WTC11 (cell line): ENCODE measurements around the gene NBEA. TPM values are rescaled to one million over a fixed set of nuclear protein-coding genes. Genes with fewer than 3 reads are reported as not detected.

Experiments used
- ATAC-seq: fragments of 200-7000 bp; cut with Tn5 transposase; 2 replicates; pipeline ENCODE4 v1.10.0; 2021; ENCODE audit warnings: mild to moderate bottlenecking, moderate library complexity
- CTCF ChIA-PET: fragments of 300-600 bp; sonication (Branson Sonifier 250); formaldehyde crosslinking; loops from one replicate; lab custom pipeline; 2021; ENCODE audit warnings: antibody characterized with exemption; lab: Charles Lee
- POLR2A ChIA-PET: fragments of 350-600 bp; sonication (Branson Sonifier 250); formaldehyde crosslinking; loops from one replicate; lab custom pipeline; 2021; ENCODE audit warnings: antibody characterized with exemption; lab: Charles Lee
- DNase-seq: peaks from one replicate; pipeline ENCODE4 v3.0.0; 2021; ENCODE audit warnings: low spot score
- H3K27ac Mint-ChIP-seq: 2 replicates; pipeline ENCODE4 v1.8.0; 2021; ENCODE audit warnings: mixed read lengths
- H3K27me3 Mint-ChIP-seq: 2 replicates; pipeline ENCODE4 v1.8.0; 2021; ENCODE audit warnings: low read depth, mild to moderate bottlenecking, moderate library complexity, mixed read lengths
- H3K36me3 Mint-ChIP-seq: 2 replicates; pipeline ENCODE4 v1.8.0; 2021; ENCODE audit warnings: mixed read lengths
- H3K4me1 Mint-ChIP-seq: 2 replicates; pipeline ENCODE4 v1.8.0; 2022; ENCODE audit warnings: mixed read lengths
- H3K4me3 Mint-ChIP-seq: 2 replicates; pipeline ENCODE4 v1.8.0; 2021; ENCODE audit warnings: mild to moderate bottlenecking, moderate library complexity, mixed read lengths
- H3K9me3 Mint-ChIP-seq: 2 replicates; pipeline ENCODE4 v1.8.0; 2021; ENCODE audit warnings: mixed read lengths
- ARID4B ChIP-seq: sonication (generic); formaldehyde crosslinking; IDR thresholded peaks from 2 replicates; pipeline ENCODE4 v1.8.0; 2023; ENCODE audit warnings: missing genetic modification reagents, mild to moderate bottlenecking, borderline replicate concordance
- ATF3 ChIP-seq: sonication (generic); formaldehyde crosslinking; conservative IDR thresholded peaks from 2 replicates; pipeline ENCODE4 v1.8.1; 2022; ENCODE audit warnings: mild to moderate bottlenecking, missing genetic modification reagents
- E2F1 ChIP-seq: sonication (generic); formaldehyde crosslinking; IDR thresholded peaks from 2 replicates; pipeline ENCODE4 v1.8.0; 2022; ENCODE audit warnings: mild to moderate bottlenecking, missing genetic modification reagents
- E2F5 ChIP-seq: sonication (generic); formaldehyde crosslinking; IDR thresholded peaks from 2 replicates; pipeline ENCODE4 v1.8.1; 2022; ENCODE audit warnings: mild to moderate bottlenecking, moderate library complexity, missing genetic modification reagents
- GABPB1 ChIP-seq: sonication (generic); formaldehyde crosslinking; IDR thresholded peaks from 2 replicates; pipeline ENCODE4 v1.8.1; 2023; ENCODE audit warnings: mild to moderate bottlenecking, missing genetic modification reagents
- GTF2I ChIP-seq: fragments of 250-450 bp; sonication (Bioruptor Pico); conservative IDR thresholded peaks from 2 replicates; pipeline ENCODE4 v1.4.0; 2021; ENCODE audit warnings: mild to moderate bottlenecking
- KAT7 ChIP-seq: sonication (generic); formaldehyde crosslinking; IDR thresholded peaks from 2 replicates; pipeline ENCODE4 v1.8.1; 2023; ENCODE audit warnings: missing genetic modification reagents, mild to moderate bottlenecking, borderline replicate concordance
- MXD4 ChIP-seq: fragments of 250-450 bp; sonication (Bioruptor Pico); IDR thresholded peaks from 2 replicates; pipeline ENCODE4 v1.8.0; 2021; ENCODE audit warnings: mild to moderate bottlenecking, moderate library complexity, borderline replicate concordance
- NFE2L1 ChIP-seq: sonication (generic); formaldehyde crosslinking; IDR thresholded peaks from 2 replicates; pipeline ENCODE4 v1.8.1; 2023; ENCODE audit warnings: missing genetic modification reagents
- SMAD4 ChIP-seq: sonication (generic); formaldehyde crosslinking; IDR thresholded peaks from 2 replicates; pipeline ENCODE4 v1.8.0; 2022; ENCODE audit warnings: mild to moderate bottlenecking, missing genetic modification reagents
- TCF7 ChIP-seq: sonication (generic); formaldehyde crosslinking; IDR thresholded peaks from 2 replicates; pipeline ENCODE4 v1.8.0; 2022; ENCODE audit warnings: mild to moderate bottlenecking, low read depth, missing genetic modification reagents, moderate library complexity
- ZBTB21 ChIP-seq: sonication (generic); formaldehyde crosslinking; IDR thresholded peaks from 2 replicates; pipeline ENCODE4 v1.8.1; 2023; ENCODE audit warnings: mild to moderate bottlenecking, missing genetic modification reagents, borderline replicate concordance
- ZNF121 ChIP-seq: sonication (generic); formaldehyde crosslinking; IDR thresholded peaks from 2 replicates; pipeline ENCODE4 v1.8.0; 2023; ENCODE audit warnings: missing genetic modification reagents
- ZNF263 ChIP-seq: sonication (generic); formaldehyde crosslinking; IDR thresholded peaks from 2 replicates; pipeline ENCODE4 v1.8.1; 2022; ENCODE audit warnings: low read depth, mild to moderate bottlenecking, moderate library complexity, missing genetic modification reagents
- ZNF281 ChIP-seq: sonication (generic); formaldehyde crosslinking; IDR thresholded peaks from 2 replicates; pipeline ENCODE4 v1.8.0; 2023; ENCODE audit warnings: mild to moderate bottlenecking, missing genetic modification reagents
- ZNF416 ChIP-seq: fragments of 250-450 bp; sonication (Bioruptor Pico); IDR thresholded peaks from 2 replicates; pipeline ENCODE4 v1.9.0; 2021; ENCODE audit warnings: mild to moderate bottlenecking, inconsistent platforms
- ZNF512 ChIP-seq: sonication (generic); formaldehyde crosslinking; IDR thresholded peaks from 2 replicates; pipeline ENCODE4 v1.8.1; 2022; ENCODE audit warnings: missing genetic modification reagents, borderline replicate concordance
- total RNA-seq: library from RNA; stranded (reverse); gene quantifications from 3 replicates; pipeline ENCODE4 v1.2.3, GENCODE V29; 2021
- TF ChIP-seq, protein P1 (sequence below): fragments of 250-450 bp; sonication (Bioruptor Pico); IDR thresholded peaks from 2 replicates; pipeline ENCODE4 v1.9.0; 2021; ENCODE audit warnings: moderate library complexity, mild to moderate bottlenecking, inconsistent platforms, borderline replicate concordance
- TF ChIP-seq, protein P2 (sequence below): sonication (generic); formaldehyde crosslinking; IDR thresholded peaks from 2 replicates; pipeline ENCODE4 v1.8.1; 2023; ENCODE audit warnings: mild to moderate bottlenecking, missing genetic modification reagents

The NBEA gene
- total RNA-seq, 1 experiment from 2014 or later = 20.9 TPM

GRCh38 chr13:34939771-34940170 lies 2.3 kb upstream of the NBEA start:
- no peak for TF ChIP-seq E2F5 (CRISPR knock-in tag)
- TF ChIP-seq ZNF512 (CRISPR knock-in tag) = no peak
- no peak for TF ChIP-seq ATF3
- TF ChIP-seq ZBTB21 (CRISPR knock-in tag) = no peak
- no peak for TF ChIP-seq ZNF263 (CRISPR knock-in tag)
- TF ChIP-seq, protein P1, sequence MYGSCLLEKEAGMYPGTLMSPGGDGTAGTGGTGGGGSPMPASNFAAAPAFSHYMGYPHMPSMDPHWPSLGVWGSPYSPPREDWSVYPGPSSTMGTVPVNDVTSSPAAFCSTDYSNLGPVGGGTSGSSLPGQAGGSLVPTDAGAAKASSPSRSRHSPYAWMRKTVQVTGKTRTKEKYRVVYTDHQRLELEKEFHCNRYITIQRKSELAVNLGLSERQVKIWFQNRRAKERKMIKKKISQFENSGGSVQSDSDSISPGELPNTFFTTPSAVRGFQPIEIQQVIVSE (CRISPR knock-in tag) = no peak
- no peak for TF ChIP-seq ARID4B
- no peak for TF ChIP-seq GTF2I (CRISPR knock-in tag)
- TF ChIP-seq NFE2L1 (CRISPR knock-in tag) = no peak
- TF ChIP-seq ZNF121 = no peak
- TF ChIP-seq ZNF281 = no peak
- TF ChIP-seq GABPB1 (CRISPR knock-in tag) = no peak
- no peak for TF ChIP-seq TCF7 (CRISPR knock-in tag)
- CTCF ChIA-PET = no interaction called here

GRCh38 chr13:34941436-34941834 lies 635 bp upstream of the NBEA start:
- Mint-ChIP-seq H3K9me3 (no peaks in the 10 kb centered on the region), H3K36me3 (no peaks in the 10 kb centered on the region), H3K4me3 (peak overlapping the region; percentile 83), H3K4me1 (peaks cover 50% of the 10 kb centered on the region), H3K27ac (no peak overlapping the region), H3K27me3 (no peaks in the 10 kb centered on the region)
- POLR2A ChIA-PET = no interaction called here
- DNase-seq (no peak), ATAC-seq (no peak)
- TF ChIP-seq, protein P2, sequence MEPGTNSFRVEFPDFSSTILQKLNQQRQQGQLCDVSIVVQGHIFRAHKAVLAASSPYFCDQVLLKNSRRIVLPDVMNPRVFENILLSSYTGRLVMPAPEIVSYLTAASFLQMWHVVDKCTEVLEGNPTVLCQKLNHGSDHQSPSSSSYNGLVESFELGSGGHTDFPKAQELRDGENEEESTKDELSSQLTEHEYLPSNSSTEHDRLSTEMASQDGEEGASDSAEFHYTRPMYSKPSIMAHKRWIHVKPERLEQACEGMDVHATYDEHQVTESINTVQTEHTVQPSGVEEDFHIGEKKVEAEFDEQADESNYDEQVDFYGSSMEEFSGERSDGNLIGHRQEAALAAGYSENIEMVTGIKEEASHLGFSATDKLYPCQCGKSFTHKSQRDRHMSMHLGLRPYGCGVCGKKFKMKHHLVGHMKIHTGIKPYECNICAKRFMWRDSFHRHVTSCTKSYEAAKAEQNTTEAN (CRISPR knock-in tag) = no peak
- TF ChIP-seq NFE2L1 (CRISPR knock-in tag) (no peak), E2F5 (CRISPR knock-in tag) (no peak), E2F1 (CRISPR knock-in tag) (no peak), MXD4 (CRISPR knock-in tag) (no peak), ZBTB21 (CRISPR knock-in tag) (no peak), ZNF416 (no peak), SMAD4 (CRISPR knock-in tag) (no peak), KAT7 (CRISPR knock-in tag) (no peak)
- CTCF ChIA-PET = interaction anchor here (1.0 kb wide), 1 partner anchor 108 kb away, joined by 4 read pairs; no protein-coding TSS in a partner anchor

More at GRCh38 chr13:34939771-34940170, 2.3 kb upstream of the NBEA start:
- H3K4me1 Mint-ChIP-seq = peaks cover 49% of the 10 kb centered on the region
- no peak overlapping the region for H3K4me3 Mint-ChIP-seq
- no peak for ATAC-seq
- no peaks in the 10 kb centered on the region for H3K27me3 Mint-ChIP-seq
- H3K36me3 Mint-ChIP-seq = no peaks in the 10 kb centered on the region
- POLR2A ChIA-PET = no interaction called here
- no peaks in the 10 kb centered on the region for H3K9me3 Mint-ChIP-seq
- no peak overlapping the region for H3K27ac Mint-ChIP-seq
- no peak for DNase-seq
